GM12878 (cell line): Measurements from ENCODE around the gene LRP3. TPM values are rescaled to one million over a fixed set of nuclear protein-coding genes. Genes with fewer than 3 reads are reported as not detected.

Source experiments
- ATAC-seq: fragments of 200-7000 bp; cut with Tn5 transposase; 3 replicates; pipeline ENCODE4 v1.9.1; 2020; ENCODE audit warnings: mild to moderate bottlenecking, moderate library complexity
- BruUV-seq: library from RNA; stranded (reverse); fragments of 400-500 nt; replicated peaks from 2 replicates; lab custom pipeline; 2021; lab: Mats Ljungman, UMichigan
- CTCF ChIA-PET: fragments of 300-600 bp; sonication (Branson Sonifier 250); formaldehyde crosslinking; extraction: SDS; loops from one replicate; lab custom pipeline; 2021; ENCODE audit warnings: inconsistent platforms; lab: Yijun Ruan, JAX
- POLR2A ChIA-PET: fragments of 350-600 bp; formaldehyde crosslinking; extraction: SDS; loops from one replicate; lab custom pipeline; 2021; ENCODE audit warnings: inconsistent platforms; lab: Charles Lee
- RAD21 ChIA-PET: fragments of 300-600 bp; sonication (Branson Sonifier 250); formaldehyde crosslinking; loops from one replicate; lab custom pipeline; 2023; ENCODE audit warnings: antibody characterized with exemption; ENCODE audit not compliant: unreplicated experiment; lab: Charles Lee
- SMC1A ChIA-PET: fragments of 300-600 bp; sonication (Branson Sonifier 250); formaldehyde crosslinking; loops from one replicate; lab custom pipeline; 2023; ENCODE audit not compliant: unreplicated experiment, uncharacterized antibody; lab: Charles Lee
- DNase-seq: peaks from one replicate; pipeline ENCODE4 v3.0.0-alpha.2; 2011; ENCODE audit warnings: low read depth, low spot score
- FAIRE-seq: peaks from 3 replicates; lab custom pipeline; 2011; peaks lifted over from hg19 to GRCh38; lab: Jason Lieb, UNC
- H2AFZ ChIP-seq: 2 replicates; pipeline ENCODE4 v1.6.0; 2011; ENCODE audit warnings: low read depth, low read length, control low read depth; ENCODE audit not compliant: control insufficient read depth
- H3K27ac ChIP-seq: 2 replicates; pipeline ENCODE4 v1.5.1; 2011; ENCODE audit warnings: control low read depth; ENCODE audit not compliant: control insufficient read depth, insufficient read depth
- H3K27me3 ChIP-seq, 2 experiments: replicated peaks in 1 of 2; 2 replicates each; pipeline versions ENCODE4 v1.6.0 to v1.6.1; 2011; ENCODE audit warnings: low read length in 1 of 2; ENCODE audit not compliant: control insufficient read depth in 2 of 2, insufficient read depth in 2 of 2
- H3K36me3 ChIP-seq, 2 experiments: 2 replicates each; pipeline ENCODE4 v1.5.1; 2011; ENCODE audit warnings: low read length in 1 of 2; ENCODE audit not compliant: control insufficient read depth in 2 of 2, insufficient read depth in 2 of 2
- H3K4me1 ChIP-seq: 2 replicates; pipeline ENCODE4 v1.6.1; 2011; ENCODE audit warnings: mild to moderate bottlenecking, low read length, moderate library complexity, mixed read lengths; ENCODE audit not compliant: control insufficient read depth, insufficient read depth
- H3K4me2 ChIP-seq: 2 replicates; pipeline ENCODE4 v1.6.0; 2011; ENCODE audit warnings: control low read depth; ENCODE audit not compliant: control insufficient read depth, insufficient read depth
- H3K4me3 ChIP-seq: fragments of 200-600 bp; sonication (generic); 2 replicates; pipeline ENCODE4 v1.5.1; 2016
- H3K79me2 ChIP-seq: 2 replicates; pipeline ENCODE4 v1.6.0; 2011; ENCODE audit warnings: low read length; ENCODE audit not compliant: control insufficient read depth, insufficient read depth
- H3K9ac ChIP-seq: 2 replicates; pipeline ENCODE4 v1.8.0; 2011; ENCODE audit warnings: low read length, control low read depth, mixed read lengths; ENCODE audit not compliant: control insufficient read depth, insufficient read depth
- H3K9me3 ChIP-seq: replicated peaks from 3 replicates; pipeline ENCODE4 v1.5.1; 2011; ENCODE audit warnings: mild to moderate bottlenecking, low read length; ENCODE audit not compliant: control insufficient read depth, insufficient read depth
- H4K20me1 ChIP-seq: 2 replicates; pipeline ENCODE4 v1.6.0; 2011; ENCODE audit not compliant: control insufficient read depth, insufficient read depth
- BCLAF1 ChIP-seq: fragments of 450-650 bp; IDR thresholded peaks from 2 replicates; pipeline ENCODE4 v1.6.1; 2017; ENCODE audit warnings: antibody characterized with exemption, mild to moderate bottlenecking, moderate library complexity
- CEBPB ChIP-seq, 2 experiments: fragments of 150-350 bp in 1 of 2; IDR thresholded peaks; 2 replicates each; pipeline ENCODE4 v1.6.1; 2012 to 2014; ENCODE audit warnings: low read depth in 2 of 2, low read length in 2 of 2, borderline replicate concordance in 1 of 2, inconsistent platforms in 1 of 2
- E2F8 ChIP-seq: fragments of 450-650 bp; IDR thresholded peaks from 2 replicates; pipeline ENCODE4 v1.6.1; 2018; ENCODE audit warnings: mild to moderate bottlenecking, low read depth, moderate library complexity; ENCODE audit not compliant: partially characterized antibody
- HCFC1 ChIP-seq: fragments of 150-350 bp; IDR thresholded peaks from 2 replicates; pipeline ENCODE4 v1.6.1; 2014; ENCODE audit warnings: low read length
- KLF5 ChIP-seq: fragments of 450-650 bp; IDR thresholded peaks from 2 replicates; pipeline ENCODE4 v1.6.1; 2014; ENCODE audit warnings: mild to moderate bottlenecking; ENCODE audit not compliant: partially characterized antibody
- LARP7 ChIP-seq: fragments of 450-650 bp; IDR thresholded peaks from 2 replicates; pipeline ENCODE4 v1.6.1; 2017; ENCODE audit warnings: mild to moderate bottlenecking
- PKNOX1 ChIP-seq: fragments of 450-650 bp; IDR thresholded peaks from 2 replicates; pipeline ENCODE4 v1.6.1; 2016; ENCODE audit warnings: mild to moderate bottlenecking
- TCF3 ChIP-seq: IDR thresholded peaks from 2 replicates; pipeline ENCODE4 v1.6.1; 2012; ENCODE audit warnings: low read depth, mild to moderate bottlenecking, low read length, borderline replicate concordance; ENCODE audit not compliant: insufficient read depth
- USF1 ChIP-seq: IDR thresholded peaks from 2 replicates; pipeline ENCODE4 v1.6.1; 2011; ENCODE audit warnings: borderline replicate concordance, low read depth, mild to moderate bottlenecking, moderate library complexity, mixed read lengths, low read length; ENCODE audit not compliant: insufficient read depth; ENCODE audit errors: extremely low read length
- ZBTB40 ChIP-seq: fragments of 450-650 bp; IDR thresholded peaks from 2 replicates; pipeline ENCODE4 v1.6.1; 2016; ENCODE audit warnings: mild to moderate bottlenecking, moderate library complexity, borderline replicate concordance
- WGBS: methylation state at CpG from one replicate; pipeline ENCODE4 v1.1.6; 2016; ENCODE audit warnings: low lambda C conversion rate; ENCODE audit not compliant: insufficient replicate concordance, insufficient coverage; ENCODE audit errors: missing lambda C conversion rate; 5-methylcytosine and 5-hydroxymethylcytosine counted together
- in situ Hi-C: fragments of 300-500 bp; cut with MboI; formaldehyde crosslinking; loops from 9 replicates; pipeline ENCODE4 v1.14.3; 2018; ENCODE audit warnings: mixed read lengths
- intact Hi-C: fragments of 100-400 bp; cut with micrococcal nuclease; formaldehyde crosslinking; loops from one replicate; pipeline ENCODE4 v1.14.2; 2022; ENCODE audit not compliant: unreplicated experiment
- polyA plus RNA-seq, 11 experiments: library from polyadenylated mRNA; depleted of rRNA in 4 of 11; unstranded in 6 of 11; stranded (reverse) in 5 of 11; fragments of >200 nt; fragmentation: Nextera tagmentation in 4 of 11; fragmentation: Illumina TruSeq in 1 of 11; extraction: Ambion mirVana in 4 of 11; extraction: Trizol in 1 of 11; gene quantifications; 1 replicate in 1 of 11; 2 replicates in 10 of 11; pipeline versions ENCODE4 v1.2.1 to v1.2.3, GENCODE V29; 2011 to 2016; ENCODE audit warnings: inconsistent platforms in 2 of 11, missing spikeins in 2 of 11, low read depth in 1 of 11
- total RNA-seq, 4 experiments: library from RNA; depleted of rRNA in 3 of 4; stranded (reverse); fragments of >200 nt in 3 of 4; fragmentation: Illumina TruSeq in 1 of 4; extraction: Trizol in 1 of 4; gene quantifications; 2 replicates each; pipeline versions ENCODE4 v1.2.1 to v1.2.3, GENCODE V29; 2013 to 2021

Gene LRP3
- total and polyA plus RNA-seq, 10 of the 15 experiments (the other 5 are each of a cell fraction or from before 2014, with no cell fraction given): 0.12 to 3.2 (median 0.64) TPM; not detected in 2

GRCh38 chr19:33158365-33158764 is 35.8 kb upstream of the LRP3 start (continued):
- no peak for TF ChIP-seq USF1
- no peak for TF ChIP-seq KLF5

GRCh38 chr19:33159149-33159548 is 35.0 kb upstream of the LRP3 start:
- POLR2A ChIA-PET: no interaction called here
- BruUV-seq: no TSS peak
- TF ChIP-seq BCLAF1 (no peak), ZBTB40 (no peak), TCF3 (no peak), CEBPB (IDR thresholded peaks at IDR 0.05; ENCODE audit: borderline replicate concordance in 1 of 2, low read depth in 2 of 2, low read length in 2 of 2) (no peak), E2F8 (no peak), HCFC1 (no peak), LARP7 (no peak), PKNOX1 (no peak)

More at GRCh38 chr19:33159149-33159548, 35.0 kb upstream of the LRP3 start:
- no peaks in the 10 kb centered on the region for H3K27me3 ChIP-seq
- 98% methylated on average over 4 of the region's 4 CpGs for WGBS
- FAIRE-seq (no peak), DNase-seq (no peak), ATAC-seq (no peak)
- H3K27ac ChIP-seq: no peak overlapping the region
- no peaks in the 10 kb centered on the region for H4K20me1 ChIP-seq
- in situ Hi-C loops (no loop called here), intact Hi-C loops (no loop called here)
- H3K4me3 ChIP-seq: no peak overlapping the region
- H3K4me1 ChIP-seq: peaks cover 10% of the 10 kb centered on the region
- H2AFZ ChIP-seq: no peak overlapping the region
- ChIA-PET CTCF (interaction anchor here (2.5 kb wide), 1 partner anchor 18 kb away, joined by 7 read pairs; no protein-coding TSS in a partner anchor), SMC1A (interaction anchor here (1.7 to 1.9 kb wide), 2 partner anchors 12 to 25 kb away, joined by 4 to 8 read pairs; no protein-coding TSS in a partner anchor), RAD21 (no interaction called here)
- H3K9me3 ChIP-seq: no peaks in the 10 kb centered on the region
- H3K79me2 ChIP-seq: no peaks in the 10 kb centered on the region
- H3K9ac ChIP-seq: no peak overlapping the region
- no peak overlapping the region for H3K4me2 ChIP-seq
- no peaks in the 10 kb centered on the region for H3K36me3 ChIP-seq
